Hippocampal formation (tissue), 2 donors: ENCODE measurements around the gene SH3BP2.
"Not testable (repeated sequence)": the region's sequence is repeated elsewhere in the genome, so short reads cannot be mapped to it uniquely, and the experiment has no call there.

ENCODE experiments used
- DNase-seq, 2 donors: peaks; one replicate each; lab custom pipeline; 2025; lab: John Stamatoyannopoulos, UW

The SH3BP2 gene

DNA sequence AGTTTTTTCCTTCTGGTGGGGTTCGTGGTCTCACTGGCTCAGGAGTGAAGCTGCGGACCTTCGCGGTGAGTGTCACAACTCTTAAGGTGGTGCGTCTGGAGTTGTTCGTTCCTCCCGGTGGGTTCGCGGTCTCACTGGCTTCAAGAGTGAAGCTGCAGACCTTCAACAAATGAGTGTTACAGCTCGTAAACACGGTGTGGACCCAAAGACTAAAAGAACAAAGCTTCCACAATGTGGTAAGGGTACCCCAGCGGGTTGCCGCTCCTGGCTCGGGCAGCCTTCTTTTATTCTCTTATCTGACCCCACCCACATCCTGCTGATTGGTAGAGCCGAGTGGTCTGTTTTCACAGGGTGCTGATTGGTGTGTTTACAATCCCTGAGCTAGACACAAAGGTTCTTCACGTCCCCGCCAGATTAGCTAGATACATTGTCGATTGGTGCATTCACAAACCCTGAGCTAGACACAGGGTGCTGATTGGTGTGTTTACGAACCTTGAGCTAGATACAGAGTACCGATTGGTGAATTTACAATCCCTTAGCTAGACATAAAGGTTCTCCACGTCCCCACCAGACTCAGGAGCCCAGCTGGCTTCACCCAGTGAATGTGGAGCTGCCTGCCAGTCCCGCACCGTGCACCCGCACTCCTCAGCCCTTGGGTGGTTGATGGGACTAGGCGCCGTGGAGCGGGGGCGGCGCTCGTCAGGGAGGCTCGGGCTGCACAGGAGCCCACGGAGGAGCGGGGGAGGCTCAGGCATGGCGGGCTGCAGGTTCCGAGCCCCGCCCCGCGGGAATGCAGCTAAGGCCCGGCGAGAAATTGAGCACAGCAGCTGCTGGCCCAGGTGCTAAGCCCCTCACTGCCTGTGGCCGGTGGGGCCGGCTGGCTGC, 30.2 kb upstream of the SH3BP2 start:
- not testable (repeated sequence) for DNase-seq

DNA sequence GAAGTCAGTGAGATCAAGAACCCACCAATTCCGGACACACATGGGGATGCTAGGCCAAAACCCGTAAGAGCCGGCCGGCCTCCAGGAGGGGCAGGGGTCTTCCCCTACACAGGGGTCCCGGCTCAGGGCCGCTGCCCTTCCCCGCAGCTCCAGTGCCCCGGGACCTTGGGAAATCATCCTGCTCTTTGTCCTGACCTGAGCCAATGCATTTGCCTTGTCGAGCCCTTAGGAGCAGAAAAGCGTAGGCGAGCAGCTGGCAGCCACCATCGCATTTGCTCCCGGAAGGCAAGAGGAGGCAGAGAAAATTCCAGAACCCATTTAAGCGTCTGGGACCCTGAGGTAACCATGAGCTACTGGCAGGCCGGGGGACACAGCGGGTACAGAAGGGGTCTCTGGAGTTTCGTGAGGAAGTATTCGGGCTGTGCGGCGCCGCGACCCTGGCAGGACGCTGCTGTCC, 29.3 kb upstream of the SH3BP2 start:
- DNase-seq: no peak

DNA sequence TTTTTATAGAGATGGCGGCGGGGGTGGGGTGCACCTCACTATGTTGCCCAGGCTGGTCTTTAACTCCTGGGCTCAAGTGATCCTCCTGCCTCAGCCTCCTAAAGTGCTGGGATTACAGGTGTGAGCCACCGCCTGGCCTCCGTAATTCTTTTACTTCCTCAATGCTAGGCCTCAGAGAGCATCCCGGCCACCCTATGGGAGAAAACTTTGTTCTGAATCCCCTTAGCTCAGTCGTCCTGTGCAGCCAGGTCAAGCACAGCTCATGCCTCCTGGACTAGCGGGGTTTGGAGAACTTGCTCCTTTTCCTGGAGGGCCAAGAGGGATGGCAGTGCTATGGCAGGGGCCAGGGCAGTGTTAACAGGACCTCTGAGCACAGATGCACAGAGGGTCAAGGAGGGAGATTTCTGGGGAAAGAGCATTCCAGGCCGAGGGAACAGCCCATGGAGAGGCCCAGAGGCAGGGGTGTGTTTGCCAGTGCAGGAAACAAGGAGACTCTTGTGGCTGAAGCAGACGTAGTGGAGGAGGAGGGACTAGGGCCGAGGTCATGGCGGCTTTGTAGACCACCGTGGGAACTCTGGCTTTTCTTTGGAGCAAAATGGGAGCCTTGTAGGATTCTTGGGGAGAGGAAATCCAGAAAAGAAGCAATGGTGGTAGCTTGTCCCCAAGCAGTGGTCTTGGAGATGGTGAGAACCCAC, 26.9 kb upstream of the SH3BP2 start:
- DNase-seq: no peak

DNA sequence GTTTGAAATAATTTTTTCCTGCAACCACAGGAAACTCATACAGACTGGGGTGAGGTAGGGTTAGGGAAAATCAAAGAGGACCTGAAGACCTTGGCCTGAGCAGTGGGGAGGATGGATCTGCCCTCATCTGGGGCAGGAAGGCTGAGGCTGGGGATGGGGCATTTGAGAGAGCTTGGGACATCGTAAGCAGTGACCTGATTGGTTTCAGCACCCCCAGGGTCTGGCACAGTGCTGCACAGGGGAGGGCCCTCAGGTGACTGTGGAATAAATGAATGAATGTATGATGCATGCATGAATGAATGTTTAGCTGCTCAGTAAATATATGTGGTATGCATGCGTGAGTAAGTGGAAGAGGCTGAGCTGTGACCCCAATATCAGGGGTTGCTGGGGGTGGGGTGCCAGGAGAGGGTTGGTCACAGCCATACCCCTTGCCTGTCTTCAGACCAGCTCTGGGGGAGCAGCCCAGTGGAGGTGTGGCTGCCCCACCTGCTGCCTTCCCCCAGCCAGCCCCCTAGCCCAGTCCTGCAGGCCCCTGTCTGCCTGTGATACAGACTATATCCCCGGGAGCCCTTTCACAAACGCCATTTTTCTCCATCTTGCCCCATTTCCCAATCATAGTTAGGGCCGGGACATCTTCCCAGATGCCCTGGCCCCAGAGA, 25.7 kb upstream of the SH3BP2 start:
- DNase-seq: no peak

DNA sequence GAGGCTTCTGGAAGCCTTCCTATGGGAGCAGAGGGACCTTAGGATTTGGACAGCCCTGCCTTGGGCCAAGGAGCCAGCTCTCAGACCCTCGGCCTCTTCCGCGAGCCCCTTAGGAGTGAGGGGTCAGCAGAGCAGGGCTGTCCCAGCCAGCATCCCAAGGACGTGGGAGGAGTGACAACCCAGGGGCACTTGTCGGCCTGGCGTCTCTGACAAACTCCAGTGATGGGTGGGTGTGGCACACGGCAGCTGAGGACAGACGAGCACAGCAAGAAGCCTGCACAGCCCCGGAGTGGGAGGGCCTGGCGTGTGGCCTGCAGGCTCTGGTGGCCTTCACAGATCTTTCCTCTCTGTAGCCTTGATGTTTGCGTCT, 25.2 kb upstream of the SH3BP2 start:
- DNase-seq: no peak

DNA sequence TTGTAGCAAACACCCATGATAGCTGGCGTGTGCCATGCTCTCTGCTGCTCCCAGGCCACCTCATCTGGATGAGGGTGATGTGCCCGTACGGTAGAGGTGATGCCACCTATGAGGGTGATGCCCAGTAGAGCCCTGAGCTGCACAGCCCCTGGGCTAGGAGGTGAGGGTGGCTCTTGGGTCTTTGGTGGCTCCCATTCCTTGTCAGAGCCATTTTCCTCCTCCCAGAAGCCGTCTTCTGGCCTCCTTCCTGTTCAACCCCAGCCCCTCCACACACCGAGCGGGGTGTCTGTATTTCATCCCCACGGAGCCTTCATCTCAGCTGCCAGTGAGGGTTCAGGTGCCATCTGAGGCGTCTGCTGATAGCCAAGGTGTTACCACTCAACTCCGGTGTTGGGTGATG, 24.8 kb upstream of the SH3BP2 start:
- no peak for DNase-seq

DNA sequence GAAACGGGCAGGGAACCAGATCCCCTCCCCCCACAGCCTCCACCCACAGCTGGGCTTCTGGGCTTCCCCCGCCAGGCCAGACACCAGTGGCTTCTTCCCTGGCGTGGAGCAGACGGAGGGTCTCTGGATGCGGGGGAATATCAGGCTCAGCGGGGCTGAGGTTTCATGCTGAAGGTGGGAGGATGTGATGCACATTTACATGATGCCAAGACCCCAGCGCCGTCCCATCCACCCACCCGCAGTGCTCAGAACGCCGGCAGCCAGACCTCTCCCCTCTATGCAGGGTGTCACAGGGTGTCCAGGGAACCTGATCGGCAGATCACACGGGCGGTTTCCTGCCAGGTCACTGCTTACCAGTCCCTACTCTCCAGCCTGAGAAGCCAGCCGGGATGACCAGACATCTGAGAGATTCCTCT, 24.0 kb upstream of the SH3BP2 start:
- DNase-seq: no peak

DNA sequence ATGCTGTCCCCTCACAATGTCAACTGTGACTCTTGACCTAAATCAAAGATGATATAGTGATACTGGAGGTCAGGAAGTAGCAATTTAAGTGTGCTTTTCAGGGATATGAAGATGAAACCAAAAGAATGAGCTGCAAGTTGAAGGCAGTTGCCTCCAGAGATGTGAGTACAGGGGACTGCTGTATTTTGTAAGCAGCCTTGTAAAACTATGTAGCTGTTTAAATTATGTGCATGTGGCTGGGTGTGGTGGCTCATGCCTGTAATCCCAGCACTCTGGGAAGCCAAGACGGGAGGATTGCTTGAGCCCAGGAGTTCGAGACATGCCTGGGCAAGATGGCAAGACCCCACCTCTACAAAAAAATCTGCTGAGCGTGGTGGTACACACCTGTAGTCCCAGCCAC, 21.6 kb upstream of the SH3BP2 start:
- no peak for DNase-seq

DNA sequence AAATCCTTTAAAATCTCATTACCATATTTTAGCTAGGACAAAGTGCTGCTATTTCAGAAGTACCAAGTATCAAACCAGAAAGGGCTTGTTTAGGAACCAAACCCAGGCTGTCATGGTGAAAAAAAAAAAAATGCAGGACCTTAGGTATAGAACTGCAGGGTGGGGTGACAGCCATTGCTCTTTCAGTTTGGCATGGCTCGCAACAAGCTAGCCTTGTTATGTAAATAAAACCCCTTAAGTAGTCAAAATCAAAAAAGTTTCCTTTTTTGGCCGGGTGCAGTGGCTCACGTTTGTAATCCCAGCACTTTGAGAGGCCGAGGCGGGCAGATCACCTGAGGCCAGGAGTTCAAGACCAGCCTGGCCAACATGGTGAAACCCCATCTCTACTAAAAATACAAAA, 12.2 kb upstream of the SH3BP2 start:
- DNase-seq: not testable (repeated sequence)

DNA sequence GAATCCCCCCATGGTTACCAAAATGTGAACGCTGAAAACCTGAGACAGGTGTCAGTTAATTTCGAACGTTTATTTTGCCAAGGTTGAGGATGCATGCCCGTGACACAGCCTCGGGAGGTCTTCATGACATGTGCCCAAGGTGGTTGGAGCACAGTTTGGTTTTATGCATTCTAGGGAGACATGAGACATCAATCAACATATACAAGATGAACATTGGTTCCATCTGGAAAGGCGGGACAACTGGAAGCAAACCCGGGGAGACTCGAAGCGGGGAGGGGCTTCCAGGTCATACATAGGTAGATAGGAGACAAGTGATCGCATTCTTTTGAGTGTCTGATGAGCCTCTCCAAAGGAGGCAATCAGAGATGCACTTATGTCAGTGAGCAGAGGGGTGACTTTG, 11.0 kb upstream of the SH3BP2 start:
- no peak for DNase-seq

DNA sequence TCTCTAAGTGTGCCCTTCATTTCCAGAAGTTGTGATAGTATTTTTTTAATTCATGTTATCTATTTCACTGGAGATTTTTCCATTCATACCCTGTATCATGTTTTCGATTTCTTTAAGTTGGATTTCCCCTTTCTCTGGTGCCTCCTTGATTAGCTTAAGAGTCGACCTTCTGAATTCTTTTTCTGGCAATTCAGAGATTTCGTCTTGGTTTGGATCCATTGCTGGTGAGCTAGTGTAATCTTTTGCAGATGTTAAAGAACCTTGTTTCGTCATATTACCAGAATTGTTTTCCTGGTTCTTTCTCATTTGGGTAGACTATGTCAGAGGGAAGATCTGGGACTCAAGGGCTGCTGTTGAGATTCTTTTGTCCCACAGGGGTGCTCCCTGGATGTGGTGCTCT, 9.1 kb upstream of the SH3BP2 start:
- no peak for DNase-seq

DNA sequence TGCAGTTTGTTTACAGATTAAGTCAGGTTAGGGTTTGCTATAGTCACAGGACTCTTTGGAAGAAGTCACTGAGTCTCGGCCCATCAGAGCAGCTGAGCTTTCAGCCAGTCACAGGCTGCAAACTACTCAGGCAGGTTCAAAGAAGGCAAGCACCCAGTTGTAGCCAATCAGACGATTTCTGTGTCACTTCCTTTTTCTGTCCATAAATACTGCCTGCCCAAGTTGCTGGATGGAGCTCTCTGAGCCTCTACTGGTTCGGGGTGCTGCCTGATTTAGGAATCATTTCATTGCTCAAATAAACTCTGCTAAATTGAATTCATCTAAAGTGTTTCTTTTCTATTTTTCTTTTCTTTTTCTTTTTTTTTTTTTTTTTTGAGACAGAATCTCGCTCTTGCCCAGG, 7.3 kb upstream of the SH3BP2 start:
- DNase-seq: no peak

DNA sequence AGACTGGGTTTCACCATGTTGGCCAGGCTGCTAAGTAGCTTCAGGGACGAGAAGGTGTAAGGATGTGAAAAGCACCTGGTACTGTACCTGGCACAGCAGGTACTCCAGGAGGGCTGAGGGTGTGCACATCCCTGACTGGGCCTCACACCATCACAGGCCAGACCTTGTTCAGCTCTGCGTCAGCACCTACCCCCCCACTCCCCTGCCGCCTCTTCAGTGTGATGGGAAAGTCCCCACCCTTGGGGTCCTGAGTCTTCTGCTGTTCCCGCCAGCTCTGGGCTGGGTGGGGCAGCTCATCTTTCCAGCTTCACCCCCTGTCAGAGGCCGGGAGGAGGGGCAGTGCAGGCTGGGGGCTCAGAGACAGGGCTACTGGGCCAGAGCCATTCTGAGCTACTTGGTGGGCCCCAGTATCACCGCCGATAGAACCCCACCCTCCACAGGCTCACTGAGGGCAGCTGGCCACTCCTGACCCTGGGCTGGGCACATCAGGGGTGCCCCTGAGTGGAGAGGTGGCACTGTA, 6.7 kb upstream of the SH3BP2 start:
- DNase-seq: no peak

DNA sequence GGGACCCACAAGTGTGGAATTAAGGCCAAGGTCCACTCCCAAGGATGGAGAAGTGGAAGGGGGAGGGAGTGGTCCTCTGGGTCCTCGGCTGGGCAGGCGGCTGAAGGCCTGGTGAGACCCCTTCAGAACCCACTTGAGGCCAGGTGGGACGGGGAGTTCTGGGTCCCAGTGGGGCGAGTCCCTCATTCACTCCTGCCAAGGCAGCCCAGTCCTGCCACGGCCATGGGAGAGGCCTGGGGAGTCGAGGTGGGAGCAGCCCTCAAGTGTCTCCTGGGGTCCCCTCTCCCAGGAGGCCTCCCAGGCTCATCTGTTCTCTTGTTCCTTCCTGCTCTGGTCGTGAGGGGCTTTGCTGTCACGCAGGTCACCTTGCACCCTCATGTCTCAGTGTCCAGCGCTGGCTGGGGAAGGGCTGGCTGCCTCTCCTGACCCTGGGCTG, 6.1 kb upstream of the SH3BP2 start:
- DNase-seq: no peak

DNA sequence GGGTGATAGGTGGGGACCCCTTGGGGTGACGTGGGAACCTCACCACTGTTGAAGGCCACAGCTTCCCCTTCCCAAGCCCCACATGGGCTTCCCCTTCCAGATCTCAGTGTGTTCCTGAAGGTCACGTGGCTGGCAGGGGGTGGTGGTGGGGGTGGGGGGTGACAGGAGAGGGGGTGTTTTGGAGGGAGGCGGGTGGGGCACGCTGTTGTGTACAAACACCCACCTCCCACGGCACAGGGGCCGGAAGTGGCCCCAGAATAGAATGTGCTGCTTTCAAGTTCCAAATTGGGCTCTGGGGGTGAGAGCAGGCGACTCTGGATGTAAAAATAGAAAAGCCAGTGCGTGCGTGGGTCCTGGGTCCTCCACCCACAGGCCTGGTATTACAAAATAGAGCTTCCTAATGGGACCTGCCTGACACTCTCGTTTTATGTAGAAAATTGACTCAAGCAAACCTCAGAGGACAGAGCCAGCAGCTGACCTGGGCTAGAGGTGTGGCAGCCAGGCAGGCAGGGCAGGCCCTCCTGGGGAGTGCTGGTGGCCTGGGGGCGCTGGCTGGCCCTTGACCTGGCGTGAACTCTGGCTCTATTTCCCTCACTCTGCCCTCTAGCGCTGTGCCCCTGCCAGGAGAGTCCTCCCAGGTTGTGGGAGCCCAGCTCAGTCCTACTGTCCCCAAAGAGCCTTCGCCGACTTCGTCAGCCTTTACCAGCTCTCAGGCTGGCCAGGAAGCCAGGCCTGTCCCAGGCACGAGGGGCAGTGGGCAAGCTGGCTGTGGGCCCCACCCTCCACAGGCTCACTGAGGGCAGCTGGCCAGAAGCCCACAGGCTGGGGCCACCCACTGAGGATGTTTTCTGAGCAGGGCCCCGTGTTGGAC, 5.4 kb upstream of the SH3BP2 start:
- no peak for DNase-seq

DNA sequence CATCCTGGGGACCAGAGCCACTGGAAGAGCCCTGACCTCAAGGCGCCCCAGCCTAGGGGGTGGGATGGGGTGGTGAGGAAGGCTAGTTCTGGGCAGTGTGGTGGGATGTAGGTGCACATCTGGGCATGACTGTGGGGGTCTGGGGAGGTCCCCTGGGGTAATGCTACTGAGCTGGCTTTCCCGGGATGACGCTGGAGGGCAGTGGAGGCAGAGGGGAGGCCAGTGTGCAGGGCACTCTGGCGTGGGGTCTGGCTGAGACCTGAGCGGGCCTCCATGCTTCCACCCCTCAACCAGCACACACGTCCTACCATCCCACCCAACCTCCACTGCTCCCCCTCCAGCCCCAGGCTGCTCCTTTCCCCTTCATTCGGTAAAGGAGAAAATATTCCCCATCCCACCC, 4.8 kb upstream of the SH3BP2 start:
- no peak for DNase-seq

DNA sequence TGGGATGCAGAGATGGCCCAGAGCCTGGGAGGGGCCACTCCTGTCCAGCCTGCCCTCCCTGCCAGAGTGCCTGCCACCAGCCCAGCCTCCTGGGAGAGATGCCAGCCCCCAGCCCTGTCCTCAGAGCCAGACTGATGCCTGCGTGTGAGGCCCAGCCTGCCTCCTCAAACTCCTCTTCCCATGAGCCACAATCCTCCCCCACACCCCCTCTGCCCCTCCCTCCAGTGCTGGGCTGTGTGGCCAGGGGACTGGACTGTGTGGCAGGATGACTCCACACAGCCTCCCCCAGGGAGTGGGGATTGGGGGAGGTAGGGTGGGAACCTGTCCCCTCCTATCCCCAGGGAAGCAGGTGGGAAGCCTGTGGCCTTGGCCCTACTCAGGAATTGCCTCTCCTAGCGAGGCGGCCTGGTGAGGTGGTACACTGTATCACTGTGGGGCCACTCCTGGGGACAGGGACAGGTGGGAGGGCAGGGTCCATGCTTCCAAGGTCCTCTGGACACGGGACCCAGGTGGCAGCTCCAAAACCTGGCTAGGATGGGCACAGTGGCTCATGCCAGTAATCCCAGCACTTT, 4.3 kb upstream of the SH3BP2 start:
- DNase-seq: peak in 1 of 2 donors; percentile 37

DNA sequence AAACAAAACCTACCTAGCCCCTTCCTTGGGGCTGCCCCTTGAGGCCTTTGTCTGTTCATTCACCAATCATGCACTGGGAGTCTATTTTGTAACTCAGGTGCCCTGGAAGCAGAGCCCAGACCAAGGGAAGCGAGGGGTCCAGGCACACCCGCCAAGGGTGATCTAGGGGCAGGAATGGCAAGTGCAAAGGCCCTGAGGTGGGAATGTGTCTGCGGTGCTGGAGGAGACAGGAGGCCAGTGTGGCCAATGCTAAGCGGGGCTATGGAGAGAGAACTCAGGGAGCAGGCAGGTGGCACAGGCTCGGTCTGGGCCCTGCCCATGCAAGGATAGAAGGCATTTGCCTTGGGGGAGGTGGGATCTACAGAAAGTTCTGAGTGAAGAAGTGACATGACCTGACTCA, 3.5 kb upstream of the SH3BP2 start:
- DNase-seq: no peak

DNA sequence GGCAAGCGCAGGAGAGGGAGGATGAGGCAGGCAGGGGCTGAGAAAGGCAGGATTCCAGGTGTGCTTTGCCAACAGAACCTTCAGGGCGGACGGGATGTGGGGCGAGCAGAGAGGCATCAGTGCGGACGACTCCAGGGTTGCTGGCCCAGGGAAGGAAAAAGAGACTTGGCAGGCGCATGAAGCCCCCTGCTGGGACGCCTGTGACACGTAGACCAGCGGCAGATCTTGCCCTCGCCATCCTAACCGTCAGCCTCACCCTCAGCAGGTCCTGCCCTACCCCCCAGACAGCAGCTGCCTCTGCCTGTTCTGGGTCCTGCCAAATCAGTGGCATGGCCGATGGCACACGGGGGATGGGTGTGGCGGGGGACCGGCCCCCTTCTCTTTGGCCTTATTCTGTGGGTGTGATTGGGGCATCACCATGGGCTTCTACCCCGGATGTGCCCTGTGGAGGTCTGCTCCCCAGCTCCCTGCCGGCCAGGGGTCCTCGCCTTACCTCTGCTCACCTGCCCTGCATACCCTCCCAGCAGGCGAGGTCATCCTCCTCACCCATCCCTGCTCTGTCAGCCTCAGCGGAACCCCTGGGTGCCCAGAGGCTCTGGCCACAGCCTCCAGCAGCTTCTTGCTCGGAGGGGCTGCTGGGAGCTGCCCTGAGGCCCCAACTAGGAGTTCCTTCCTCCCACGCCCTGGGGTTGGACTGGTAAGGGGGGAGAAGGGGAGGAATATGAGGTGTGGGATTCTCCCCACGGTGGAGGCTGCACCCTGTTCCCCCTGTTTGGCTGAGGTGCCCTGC, 2.9 kb upstream of the SH3BP2 start:
- no peak for DNase-seq
